Measurements from ENCODE around the gene PPP1R14D.
A peak's percentile ranks its signal among the peaks of the same experiment; 100 is the strongest.

The PPP1R14D gene

DNA sequence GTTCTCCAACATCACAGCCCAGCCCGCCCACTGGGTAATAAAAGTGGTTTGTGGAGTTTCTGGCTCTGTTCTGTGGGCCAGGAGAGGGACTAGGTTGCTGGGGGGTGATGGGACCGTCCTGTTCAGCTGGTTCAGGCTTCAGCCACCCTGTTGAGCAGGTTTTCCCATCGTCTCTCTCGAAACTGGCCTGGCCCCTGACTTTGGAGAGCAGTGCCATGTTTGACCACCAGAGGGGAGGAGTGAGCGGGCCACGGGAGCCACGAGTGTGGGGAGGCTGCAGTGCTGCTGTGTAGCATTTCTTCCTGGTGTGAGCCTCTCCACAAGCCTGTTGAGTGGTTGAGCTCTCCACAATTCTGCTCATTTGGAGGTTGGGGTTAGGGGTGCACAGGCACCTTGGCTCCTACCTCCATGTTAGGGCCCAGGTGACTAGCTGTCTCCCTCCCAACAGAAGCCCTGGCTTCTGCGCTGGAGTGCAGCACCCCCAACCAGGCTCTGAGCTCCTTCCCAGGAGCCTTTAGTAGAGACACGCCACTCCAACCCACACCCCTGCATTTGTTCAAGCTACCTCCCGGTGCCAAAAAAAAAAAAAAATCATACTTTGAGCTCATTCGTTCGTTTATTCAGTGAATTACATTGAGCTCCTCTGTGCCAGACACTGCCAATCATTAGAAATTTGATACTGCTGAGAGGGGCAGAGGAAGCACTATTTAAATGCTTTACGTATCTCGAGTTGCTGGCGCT lies 29.3 kb upstream of the PPP1R14D start:
- TF ChIP-seq SPI1 (IDR thresholded peaks at IDR 0.05; ENCODE audit: borderline replicate concordance, low read depth), result no peak
- no peak for TF ChIP-seq GABPA (IDR thresholded peaks at IDR 0.05; ENCODE audit: low read depth)
- TF ChIP-seq, protein P1, sequence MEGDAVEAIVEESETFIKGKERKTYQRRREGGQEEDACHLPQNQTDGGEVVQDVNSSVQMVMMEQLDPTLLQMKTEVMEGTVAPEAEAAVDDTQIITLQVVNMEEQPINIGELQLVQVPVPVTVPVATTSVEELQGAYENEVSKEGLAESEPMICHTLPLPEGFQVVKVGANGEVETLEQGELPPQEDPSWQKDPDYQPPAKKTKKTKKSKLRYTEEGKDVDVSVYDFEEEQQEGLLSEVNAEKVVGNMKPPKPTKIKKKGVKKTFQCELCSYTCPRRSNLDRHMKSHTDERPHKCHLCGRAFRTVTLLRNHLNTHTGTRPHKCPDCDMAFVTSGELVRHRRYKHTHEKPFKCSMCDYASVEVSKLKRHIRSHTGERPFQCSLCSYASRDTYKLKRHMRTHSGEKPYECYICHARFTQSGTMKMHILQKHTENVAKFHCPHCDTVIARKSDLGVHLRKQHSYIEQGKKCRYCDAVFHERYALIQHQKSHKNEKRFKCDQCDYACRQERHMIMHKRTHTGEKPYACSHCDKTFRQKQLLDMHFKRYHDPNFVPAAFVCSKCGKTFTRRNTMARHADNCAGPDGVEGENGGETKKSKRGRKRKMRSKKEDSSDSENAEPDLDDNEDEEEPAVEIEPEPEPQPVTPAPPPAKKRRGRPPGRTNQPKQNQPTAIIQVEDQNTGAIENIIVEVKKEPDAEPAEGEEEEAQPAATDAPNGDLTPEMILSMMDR (IDR thresholded peaks at IDR 0.05; ENCODE audit: insufficient read depth, low read length), result peak; percentile 99
- TF ChIP-seq POLR2AphosphoS5 (IDR thresholded peaks at IDR 0.05; ENCODE audit: low read depth), result no peak
- TF ChIP-seq, protein P2, sequence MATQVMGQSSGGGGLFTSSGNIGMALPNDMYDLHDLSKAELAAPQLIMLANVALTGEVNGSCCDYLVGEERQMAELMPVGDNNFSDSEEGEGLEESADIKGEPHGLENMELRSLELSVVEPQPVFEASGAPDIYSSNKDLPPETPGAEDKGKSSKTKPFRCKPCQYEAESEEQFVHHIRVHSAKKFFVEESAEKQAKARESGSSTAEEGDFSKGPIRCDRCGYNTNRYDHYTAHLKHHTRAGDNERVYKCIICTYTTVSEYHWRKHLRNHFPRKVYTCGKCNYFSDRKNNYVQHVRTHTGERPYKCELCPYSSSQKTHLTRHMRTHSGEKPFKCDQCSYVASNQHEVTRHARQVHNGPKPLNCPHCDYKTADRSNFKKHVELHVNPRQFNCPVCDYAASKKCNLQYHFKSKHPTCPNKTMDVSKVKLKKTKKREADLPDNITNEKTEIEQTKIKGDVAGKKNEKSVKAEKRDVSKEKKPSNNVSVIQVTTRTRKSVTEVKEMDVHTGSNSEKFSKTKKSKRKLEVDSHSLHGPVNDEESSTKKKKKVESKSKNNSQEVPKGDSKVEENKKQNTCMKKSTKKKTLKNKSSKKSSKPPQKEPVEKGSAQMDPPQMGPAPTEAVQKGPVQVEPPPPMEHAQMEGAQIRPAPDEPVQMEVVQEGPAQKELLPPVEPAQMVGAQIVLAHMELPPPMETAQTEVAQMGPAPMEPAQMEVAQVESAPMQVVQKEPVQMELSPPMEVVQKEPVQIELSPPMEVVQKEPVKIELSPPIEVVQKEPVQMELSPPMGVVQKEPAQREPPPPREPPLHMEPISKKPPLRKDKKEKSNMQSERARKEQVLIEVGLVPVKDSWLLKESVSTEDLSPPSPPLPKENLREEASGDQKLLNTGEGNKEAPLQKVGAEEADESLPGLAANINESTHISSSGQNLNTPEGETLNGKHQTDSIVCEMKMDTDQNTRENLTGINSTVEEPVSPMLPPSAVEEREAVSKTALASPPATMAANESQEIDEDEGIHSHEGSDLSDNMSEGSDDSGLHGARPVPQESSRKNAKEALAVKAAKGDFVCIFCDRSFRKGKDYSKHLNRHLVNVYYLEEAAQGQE (IDR thresholded peaks at IDR 0.05; ENCODE audit: insufficient replicate concordance, low read depth), result no peak
- Histone ChIP-seq H3K27me3 (ENCODE audit: insufficient read depth, poor library complexity, severe bottlenecking) (no peaks in the 10 kb centered on the region), H3K27ac (replicated peaks) (no peak overlapping the region), H3K4me3 (replicated peaks; ENCODE audit: insufficient read depth, low read length) (no peak overlapping the region)
- DNase-seq (ENCODE audit: low read depth in 1 of 2, low spot score in 1 of 2), result peak in 1 of 2 experiments; percentile 81

DNA sequence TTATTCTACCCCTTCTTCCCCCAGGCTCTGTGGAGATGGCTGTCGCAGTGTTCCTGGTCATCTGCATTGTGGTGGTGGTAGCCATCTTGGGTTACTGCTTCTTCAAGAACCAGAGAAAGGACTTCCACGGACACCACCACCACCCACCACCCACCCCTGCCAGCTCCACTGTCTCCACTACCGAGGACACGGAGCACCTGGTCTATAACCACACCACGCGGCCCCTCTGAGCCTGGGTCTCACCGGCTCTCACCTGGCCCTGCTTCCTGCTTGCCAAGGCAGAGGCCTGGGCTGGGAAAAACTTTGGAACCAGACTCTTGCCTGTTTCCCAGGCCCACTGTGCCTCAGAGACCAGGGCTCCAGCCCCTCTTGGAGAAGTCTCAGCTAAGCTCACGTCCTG lies 28.2 kb upstream of the PPP1R14D start:
- Histone ChIP-seq H3K4me3 (replicated peaks; ENCODE audit: insufficient read depth, low read length) (no peak overlapping the region), H3K27me3 (ENCODE audit: insufficient read depth, poor library complexity, severe bottlenecking) (no peaks in the 10 kb centered on the region), H3K27ac (replicated peaks) (peak overlapping the region; percentile 22)
- no peak for TF ChIP-seq POLR2AphosphoS5 (IDR thresholded peaks at IDR 0.05; ENCODE audit: low read depth)
- no peak for TF ChIP-seq SPI1 (IDR thresholded peaks at IDR 0.05; ENCODE audit: borderline replicate concordance, low read depth)
- no peak for TF ChIP-seq GABPA (IDR thresholded peaks at IDR 0.05; ENCODE audit: low read depth)
- TF ChIP-seq, protein P2 (IDR thresholded peaks at IDR 0.05; ENCODE audit: insufficient replicate concordance, low read depth), result no peak
- TF ChIP-seq, protein P1 (IDR thresholded peaks at IDR 0.05; ENCODE audit: insufficient read depth, low read length), result no peak
- DNase-seq (ENCODE audit: low read depth in 1 of 2, low spot score in 1 of 2), result no peak

DNA sequence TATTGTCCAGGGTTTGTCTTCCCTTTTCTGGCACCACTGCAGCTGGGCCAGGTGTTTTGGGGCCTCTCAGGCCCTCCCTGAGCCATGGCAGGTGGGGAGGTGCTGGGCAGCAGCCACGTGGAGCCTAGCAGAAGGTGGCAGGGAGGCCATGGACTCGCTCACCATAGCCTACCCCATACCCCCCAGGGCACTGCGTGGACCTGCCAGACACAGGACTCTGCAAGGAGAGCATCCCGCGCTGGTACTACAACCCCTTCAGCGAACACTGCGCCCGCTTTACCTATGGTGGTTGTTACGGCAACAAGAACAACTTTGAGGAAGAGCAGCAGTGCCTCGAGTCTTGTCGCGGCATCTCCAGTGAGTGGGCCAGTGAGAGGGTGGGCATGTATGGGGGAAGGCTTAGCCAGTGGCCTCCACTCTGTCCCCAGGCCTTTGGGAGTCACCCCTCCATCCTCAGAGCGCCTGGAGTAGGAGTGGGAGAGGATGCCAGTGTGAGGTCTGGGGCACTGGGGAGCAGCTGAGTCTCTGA lies 27.3 kb upstream of the PPP1R14D start:
- Histone ChIP-seq H3K4me3 (replicated peaks; ENCODE audit: insufficient read depth, low read length) (no peak overlapping the region), H3K27me3 (ENCODE audit: insufficient read depth, poor library complexity, severe bottlenecking) (no peaks in the 10 kb centered on the region), H3K27ac (replicated peaks) (no peak overlapping the region)
- TF ChIP-seq, protein P2 (IDR thresholded peaks at IDR 0.05; ENCODE audit: insufficient replicate concordance, low read depth), result no peak
- TF ChIP-seq POLR2AphosphoS5 (IDR thresholded peaks at IDR 0.05; ENCODE audit: low read depth), result no peak
- TF ChIP-seq, protein P1 (IDR thresholded peaks at IDR 0.05; ENCODE audit: insufficient read depth, low read length), result no peak
- no peak for TF ChIP-seq GABPA (IDR thresholded peaks at IDR 0.05; ENCODE audit: low read depth)
- TF ChIP-seq SPI1 (IDR thresholded peaks at IDR 0.05; ENCODE audit: borderline replicate concordance, low read depth), result no peak
- DNase-seq (ENCODE audit: low read depth in 1 of 2, low spot score in 1 of 2), result no peak

All from HL-60 (cell line).